Renal cortex interstitium (tissue), 11 donors: ENCODE results near the gene CYP1A2. TPM values are rescaled to one million over a fixed set of nuclear protein-coding genes. Genes with fewer than 3 reads are reported as not detected.

ENCODE experiments used
- DNase-seq, 11 donors: peaks; one replicate each; pipeline ENCODE4 v3.0.0-alpha.2; 2013; ENCODE audit warnings: low read depth in 9 of 11, low spot score in 4 of 11; ENCODE audit errors: extremely low read depth in 1 of 11
- polyA plus RNA-seq, 3 donors: library from polyadenylated mRNA; unstranded; fragments of 120-200 nt; gene quantifications; one replicate each; pipeline ENCODE4 v1.2.1, GENCODE V29; 2013; ENCODE audit not compliant: insufficient read length in 3 of 3

The CYP1A2 gene
- polyA plus RNA-seq, 3 donors = 0.13 to 0.38 (median 0.23) TPM

- DNase-seq = no peak
Observed at GRCh38 chr15:74770211-74770903, 21.7 kb downstream of the CYP1A2 start.

DNA sequence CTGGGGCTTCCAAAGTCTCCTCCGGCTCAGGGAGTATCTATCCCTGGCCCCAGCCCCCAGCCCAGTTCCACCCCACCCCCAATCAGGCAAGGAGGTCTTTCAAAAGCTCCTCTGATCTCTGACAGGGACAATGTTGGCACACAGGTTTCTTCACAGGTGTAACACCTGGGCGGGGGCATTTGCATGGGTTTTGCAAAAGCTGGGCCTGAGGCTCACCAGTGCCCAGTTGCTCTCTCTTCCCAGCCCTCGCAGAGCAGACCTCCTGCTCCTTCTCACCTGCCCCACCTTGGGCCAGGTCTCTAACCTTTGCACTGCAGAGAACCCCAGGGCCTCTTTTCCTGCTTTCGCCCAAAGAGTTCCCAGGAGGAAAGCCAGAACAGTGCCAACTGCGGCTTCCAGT is 24.7 kb downstream of the CYP1A2 start:
- DNase-seq = no peak

GRCh38 chr15:74773731-74774252 is 25.1 kb downstream of the CYP1A2 start:
- no peak for DNase-seq

DNA sequence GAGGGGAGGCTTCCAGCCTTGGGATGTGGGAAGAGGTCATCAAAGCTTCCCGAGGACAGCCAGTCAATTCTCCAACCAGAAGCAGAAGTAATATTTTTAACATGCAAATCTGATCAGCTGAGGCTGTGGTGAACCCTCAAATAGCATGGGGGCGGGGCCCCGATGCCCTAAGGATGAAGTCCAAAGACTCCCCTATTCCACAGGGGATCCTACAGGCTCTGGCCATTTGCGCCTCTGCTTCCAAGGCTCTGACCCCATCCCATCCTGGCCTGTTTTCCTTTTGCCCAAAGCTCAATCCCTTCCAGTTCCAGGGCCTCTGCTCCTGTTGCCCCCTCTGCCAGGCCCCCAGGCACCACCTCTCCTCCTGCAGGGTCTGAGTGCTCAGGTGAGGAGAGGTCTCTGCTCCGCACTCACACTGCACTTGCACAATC is 26.5 kb downstream of the CYP1A2 start:
- no peak for DNase-seq

DNA sequence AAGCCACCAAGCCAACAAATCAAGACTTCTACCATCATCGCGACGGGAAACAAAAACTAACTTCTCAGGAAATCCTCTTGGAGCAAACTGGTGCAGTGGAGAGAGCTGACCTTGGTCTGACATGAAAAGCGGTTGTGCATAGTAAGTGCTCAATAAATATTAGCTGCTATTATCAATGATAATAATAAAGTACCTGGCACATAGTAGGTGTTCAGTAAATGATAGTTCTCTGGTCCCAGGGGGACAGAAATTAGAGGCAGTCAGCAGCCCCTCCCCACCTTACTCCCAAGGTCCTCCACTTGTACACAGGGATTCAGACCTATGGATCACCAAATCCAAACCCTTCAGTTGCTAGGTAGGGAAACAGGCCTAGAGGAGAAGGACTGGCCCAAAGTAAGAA is 27.2 kb downstream of the CYP1A2 start:
- no peak for DNase-seq

GRCh38 chr15:74776821-74777768 is 28.4 kb downstream of the CYP1A2 start:
- no peak for DNase-seq

- no peak for DNase-seq
Observed at GRCh38 chr15:74777769-74778598, 29.3 kb downstream of the CYP1A2 start.

GRCh38 chr15:74778599-74778970 is 29.9 kb downstream of the CYP1A2 start:
- DNase-seq = no peak

GRCh38 chr15:74779162-74779648 is 30.6 kb downstream of the CYP1A2 start:
- no peak for DNase-seq

- DNase-seq = no peak
Observed at GRCh38 chr15:74780523-74781430, 32.1 kb downstream of the CYP1A2 start.

GRCh38 chr15:74781431-74782258 is 33.0 kb downstream of the CYP1A2 start, which contains the start of gene CSK:
Gene CSK, plus strand, starts transcription at chr15:74782080. Its CDS starts 16,218 bp downstream, at chr15:74798298.
- peak in 7 of 11 donors; percentile 51 to 70 (median 63) for DNase-seq

DNA sequence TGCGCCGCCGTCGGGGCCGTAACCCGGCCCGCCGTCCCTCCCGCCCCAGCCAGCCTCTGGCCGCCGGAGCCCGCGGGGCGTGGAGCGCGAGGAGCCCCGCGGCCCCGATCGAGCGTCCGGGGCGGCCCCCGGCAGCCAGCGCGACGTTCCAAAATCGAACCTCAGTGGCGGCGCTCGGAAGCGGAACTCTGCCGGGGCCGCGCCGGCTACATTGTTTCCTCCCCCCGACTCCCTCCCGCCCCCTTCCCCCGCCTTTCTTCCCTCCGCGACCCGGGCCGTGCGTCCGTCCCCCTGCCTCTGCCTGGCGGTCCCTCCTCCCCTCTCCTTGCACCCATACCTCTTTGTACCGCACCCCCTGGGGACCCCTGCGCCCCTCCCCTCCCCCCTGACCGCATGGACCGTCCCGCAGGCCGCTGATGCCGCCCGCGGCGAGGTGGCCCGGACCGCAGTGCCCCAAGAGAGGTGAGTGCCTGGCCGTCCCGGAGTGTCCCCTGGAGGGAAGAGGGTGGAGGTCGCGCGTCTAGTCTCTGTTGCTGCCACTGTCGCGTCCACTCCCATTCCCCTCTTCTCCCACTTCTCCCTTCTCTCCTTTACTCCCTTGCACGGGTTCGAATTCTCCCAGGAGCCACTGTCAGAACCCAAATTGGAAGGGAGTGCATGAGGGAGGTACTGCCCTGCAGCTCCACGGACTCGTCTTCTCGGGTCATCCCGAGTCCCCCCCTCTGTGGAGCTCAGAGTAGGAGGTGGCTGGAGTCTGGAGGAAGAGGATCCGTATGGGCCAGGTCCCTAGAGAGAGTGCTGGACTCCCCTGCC is 33.8 kb downstream of the CYP1A2 start:
- DNase-seq = no peak

DNA sequence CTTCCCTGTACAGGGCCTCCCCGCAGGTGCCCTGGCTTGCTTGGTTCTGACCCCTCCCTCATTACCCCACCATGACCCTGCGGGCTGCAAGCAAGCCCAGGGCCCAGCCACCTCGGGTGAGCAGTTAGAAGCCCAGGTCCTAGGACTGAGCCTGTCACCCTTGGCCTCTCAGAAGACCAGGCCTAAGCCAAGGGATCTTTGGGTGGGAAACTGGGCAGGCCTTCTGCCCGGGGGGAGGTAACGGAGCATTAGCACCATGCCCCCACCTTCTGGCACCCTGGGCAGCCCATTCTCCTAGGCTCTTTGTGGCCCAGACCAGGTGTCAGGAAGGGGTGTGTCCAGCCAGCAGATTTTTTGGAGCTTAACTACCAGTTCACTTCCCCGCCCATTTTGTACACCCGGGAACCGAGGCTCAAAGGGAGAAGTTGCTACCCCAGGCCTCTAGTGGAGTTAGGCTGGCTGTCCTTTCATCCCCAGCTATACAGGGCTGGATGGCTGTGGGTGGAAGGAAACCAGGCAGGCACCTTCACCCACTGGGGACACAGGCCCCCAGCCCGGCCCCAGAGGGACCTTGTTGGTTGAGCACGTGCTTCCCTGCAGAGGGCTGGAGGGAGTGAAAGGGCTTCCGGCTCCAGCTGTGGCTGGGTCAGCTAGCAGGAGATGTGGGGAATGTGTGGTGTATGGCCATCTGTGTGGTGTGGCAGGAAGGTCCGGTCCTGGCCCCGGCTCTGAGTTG is 34.6 kb downstream of the CYP1A2 start:
- DNase-seq = no peak

DNA sequence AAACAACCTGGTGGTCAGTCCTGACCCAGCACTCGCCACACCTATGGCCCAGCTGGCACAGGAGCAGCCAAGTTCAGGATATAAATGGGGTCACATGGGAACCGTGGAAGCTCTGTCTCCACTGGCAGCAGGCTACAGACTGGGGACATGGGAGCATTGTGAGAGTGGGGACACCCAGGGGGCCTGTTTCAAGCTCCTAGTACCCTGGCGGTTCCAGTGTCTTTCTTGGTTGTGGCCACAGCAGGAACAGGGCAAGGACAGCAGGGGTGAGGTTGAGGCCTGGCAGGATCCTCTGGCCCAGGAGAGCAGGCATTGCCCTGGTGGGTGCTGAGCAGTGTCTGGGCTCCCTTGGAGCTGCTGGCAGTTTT is 35.1 kb downstream of the CYP1A2 start:
- DNase-seq = no peak

- no peak for DNase-seq
Observed at GRCh38 chr15:74784426-74785193, 36.0 kb downstream of the CYP1A2 start.
